GM12878 (cell line): Measurements from ENCODE around the gene INHBE. TPM values are rescaled to one million over a fixed set of nuclear protein-coding genes. Genes with fewer than 3 reads are reported as not detected.
A peak's percentile ranks its signal among the peaks of the same experiment; 100 is the strongest.

Experiments
- ATAC-seq: fragments of 200-7000 bp; cut with Tn5 transposase; 3 replicates; pipeline ENCODE4 v1.9.1; 2020; ENCODE audit warnings: mild to moderate bottlenecking, moderate library complexity
- BruUV-seq: library from RNA; stranded (reverse); fragments of 400-500 nt; replicated peaks from 2 replicates; lab custom pipeline; 2021; lab: Mats Ljungman, UMichigan
- CTCF ChIA-PET: fragments of 300-600 bp; sonication (Branson Sonifier 250); formaldehyde crosslinking; extraction: SDS; loops from one replicate; lab custom pipeline; 2021; ENCODE audit warnings: inconsistent platforms; lab: Yijun Ruan, JAX
- POLR2A ChIA-PET: fragments of 350-600 bp; formaldehyde crosslinking; extraction: SDS; loops from one replicate; lab custom pipeline; 2021; ENCODE audit warnings: inconsistent platforms; lab: Charles Lee
- RAD21 ChIA-PET: fragments of 300-600 bp; sonication (Branson Sonifier 250); formaldehyde crosslinking; loops from one replicate; lab custom pipeline; 2023; ENCODE audit warnings: antibody characterized with exemption; ENCODE audit not compliant: unreplicated experiment; lab: Charles Lee
- SMC1A ChIA-PET: fragments of 300-600 bp; sonication (Branson Sonifier 250); formaldehyde crosslinking; loops from one replicate; lab custom pipeline; 2023; ENCODE audit not compliant: unreplicated experiment, uncharacterized antibody; lab: Charles Lee
- DNase-seq: peaks from one replicate; pipeline ENCODE4 v3.0.0-alpha.2; 2011; ENCODE audit warnings: low read depth, low spot score
- FAIRE-seq: peaks from 3 replicates; lab custom pipeline; 2011; peaks lifted over from hg19 to GRCh38; lab: Jason Lieb, UNC
- H2AFZ ChIP-seq: 2 replicates; pipeline ENCODE4 v1.6.0; 2011; ENCODE audit warnings: low read depth, low read length, control low read depth; ENCODE audit not compliant: control insufficient read depth
- H3K27ac ChIP-seq: 2 replicates; pipeline ENCODE4 v1.5.1; 2011; ENCODE audit warnings: control low read depth; ENCODE audit not compliant: control insufficient read depth, insufficient read depth
- H3K27me3 ChIP-seq, 2 experiments: replicated peaks in 1 of 2; 2 replicates each; pipeline versions ENCODE4 v1.6.0 to v1.6.1; 2011; ENCODE audit warnings: low read length in 1 of 2; ENCODE audit not compliant: control insufficient read depth in 2 of 2, insufficient read depth in 2 of 2
- H3K36me3 ChIP-seq, 2 experiments: 2 replicates each; pipeline ENCODE4 v1.5.1; 2011; ENCODE audit warnings: low read length in 1 of 2; ENCODE audit not compliant: control insufficient read depth in 2 of 2, insufficient read depth in 2 of 2
- H3K4me1 ChIP-seq: 2 replicates; pipeline ENCODE4 v1.6.1; 2011; ENCODE audit warnings: mild to moderate bottlenecking, low read length, moderate library complexity, mixed read lengths; ENCODE audit not compliant: control insufficient read depth, insufficient read depth
- H3K4me2 ChIP-seq: 2 replicates; pipeline ENCODE4 v1.6.0; 2011; ENCODE audit warnings: control low read depth; ENCODE audit not compliant: control insufficient read depth, insufficient read depth
- H3K4me3 ChIP-seq: fragments of 200-600 bp; sonication (generic); 2 replicates; pipeline ENCODE4 v1.5.1; 2016
- H3K79me2 ChIP-seq: 2 replicates; pipeline ENCODE4 v1.6.0; 2011; ENCODE audit warnings: low read length; ENCODE audit not compliant: control insufficient read depth, insufficient read depth
- H3K9ac ChIP-seq: 2 replicates; pipeline ENCODE4 v1.8.0; 2011; ENCODE audit warnings: low read length, control low read depth, mixed read lengths; ENCODE audit not compliant: control insufficient read depth, insufficient read depth
- H3K9me3 ChIP-seq: replicated peaks from 3 replicates; pipeline ENCODE4 v1.5.1; 2011; ENCODE audit warnings: mild to moderate bottlenecking, low read length; ENCODE audit not compliant: control insufficient read depth, insufficient read depth
- H4K20me1 ChIP-seq: 2 replicates; pipeline ENCODE4 v1.6.0; 2011; ENCODE audit not compliant: control insufficient read depth, insufficient read depth
- CTCF ChIP-seq, 3 experiments: IDR thresholded peaks in 2 of 3; conservative IDR thresholded peaks in 1 of 3; 2 replicates each; pipeline ENCODE4 v1.5.1; 2011; ENCODE audit warnings: low read depth in 3 of 3, low read length in 3 of 3, mild to moderate bottlenecking in 3 of 3, control low read depth in 2 of 3, moderate library complexity in 2 of 3, inconsistent platforms in 1 of 3, mixed read lengths in 1 of 3; ENCODE audit not compliant: control insufficient read depth in 2 of 3, insufficient read depth in 1 of 3; ENCODE audit errors: extremely low read depth in 1 of 3
- ELK1 ChIP-seq: IDR thresholded peaks from 2 replicates; pipeline ENCODE4 v1.6.1; 2012; ENCODE audit warnings: low read depth, low read length, improper control_type of control experiment
- FOXM1 ChIP-seq: IDR thresholded peaks from 2 replicates; pipeline ENCODE4 v1.6.1; 2012; ENCODE audit warnings: low read depth, mild to moderate bottlenecking, inconsistent platforms, low read length, moderate library complexity
- HDGF ChIP-seq: fragments of 450-650 bp; IDR thresholded peaks from 2 replicates; pipeline ENCODE4 v1.6.1; 2016; ENCODE audit warnings: antibody characterized with exemption
- IKZF2 ChIP-seq, 2 experiments: fragments of 450-650 bp; IDR thresholded peaks; 2 replicates each; pipeline ENCODE4 v1.6.1; 2017; ENCODE audit warnings: mild to moderate bottlenecking in 2 of 2, moderate library complexity in 2 of 2
- LARP7 ChIP-seq: fragments of 450-650 bp; IDR thresholded peaks from 2 replicates; pipeline ENCODE4 v1.6.1; 2017; ENCODE audit warnings: mild to moderate bottlenecking
- SP1 ChIP-seq: IDR thresholded peaks from one replicate; pipeline ENCODE4 v1.6.1; 2011; ENCODE audit warnings: low read depth, low read length
- YBX1 ChIP-seq: fragments of 450-650 bp; IDR thresholded peaks from 2 replicates; pipeline ENCODE4 v1.6.1; 2016; ENCODE audit warnings: antibody characterized with exemption
- ZNF24 ChIP-seq: fragments of 450-650 bp; IDR thresholded peaks from 2 replicates; pipeline ENCODE4 v1.6.1; 2017; ENCODE audit warnings: antibody characterized with exemption, mild to moderate bottlenecking
- ZNF384 ChIP-seq: IDR thresholded peaks from 2 replicates; pipeline ENCODE4 v1.6.1; 2012; ENCODE audit warnings: low read depth, mild to moderate bottlenecking, low read length, improper control_type of control experiment, borderline replicate concordance
- WGBS: methylation state at CpG from one replicate; pipeline ENCODE4 v1.1.6; 2016; ENCODE audit warnings: low lambda C conversion rate; ENCODE audit not compliant: insufficient replicate concordance, insufficient coverage; ENCODE audit errors: missing lambda C conversion rate; 5-methylcytosine and 5-hydroxymethylcytosine counted together
- in situ Hi-C: fragments of 300-500 bp; cut with MboI; formaldehyde crosslinking; loops from 9 replicates; pipeline ENCODE4 v1.14.3; 2018; ENCODE audit warnings: mixed read lengths
- intact Hi-C: fragments of 100-400 bp; cut with micrococcal nuclease; formaldehyde crosslinking; loops from one replicate; pipeline ENCODE4 v1.14.2; 2022; ENCODE audit not compliant: unreplicated experiment
- polyA plus RNA-seq, 11 experiments: library from polyadenylated mRNA; depleted of rRNA in 4 of 11; unstranded in 6 of 11; stranded (reverse) in 5 of 11; fragments of >200 nt; fragmentation: Nextera tagmentation in 4 of 11; fragmentation: Illumina TruSeq in 1 of 11; extraction: Ambion mirVana in 4 of 11; extraction: Trizol in 1 of 11; gene quantifications; 1 replicate in 1 of 11; 2 replicates in 10 of 11; pipeline versions ENCODE4 v1.2.1 to v1.2.3, GENCODE V29; 2011 to 2016; ENCODE audit warnings: inconsistent platforms in 2 of 11, missing spikeins in 2 of 11, low read depth in 1 of 11
- total RNA-seq, 4 experiments: library from RNA; depleted of rRNA in 3 of 4; stranded (reverse); fragments of >200 nt in 3 of 4; fragmentation: Illumina TruSeq in 1 of 4; extraction: Trizol in 1 of 4; gene quantifications; 2 replicates each; pipeline versions ENCODE4 v1.2.1 to v1.2.3, GENCODE V29; 2013 to 2021
- TF ChIP-seq, protein P1 (sequence below): fragments of 450-650 bp; conservative IDR thresholded peaks from 2 replicates; pipeline ENCODE4 v1.6.1; 2017; ENCODE audit warnings: mild to moderate bottlenecking, moderate library complexity
- TF ChIP-seq, protein P2 (sequence below): fragments of 450-650 bp; IDR thresholded peaks from 2 replicates; pipeline ENCODE4 v1.6.1; 2014; ENCODE audit warnings: mild to moderate bottlenecking
- TF ChIP-seq, protein P3 (sequence below): fragments of 450-650 bp; IDR thresholded peaks from 2 replicates; pipeline ENCODE4 v1.6.1; 2018; ENCODE audit warnings: mild to moderate bottlenecking, low read depth, moderate library complexity; ENCODE audit not compliant: partially characterized antibody

The INHBE gene
- total and polyA plus RNA-seq, 10 of the 15 experiments (the other 5 are each of a cell fraction or from before 2014, with no cell fraction given), result 0.09 to 2.5 (median 0.37) TPM

DNA sequence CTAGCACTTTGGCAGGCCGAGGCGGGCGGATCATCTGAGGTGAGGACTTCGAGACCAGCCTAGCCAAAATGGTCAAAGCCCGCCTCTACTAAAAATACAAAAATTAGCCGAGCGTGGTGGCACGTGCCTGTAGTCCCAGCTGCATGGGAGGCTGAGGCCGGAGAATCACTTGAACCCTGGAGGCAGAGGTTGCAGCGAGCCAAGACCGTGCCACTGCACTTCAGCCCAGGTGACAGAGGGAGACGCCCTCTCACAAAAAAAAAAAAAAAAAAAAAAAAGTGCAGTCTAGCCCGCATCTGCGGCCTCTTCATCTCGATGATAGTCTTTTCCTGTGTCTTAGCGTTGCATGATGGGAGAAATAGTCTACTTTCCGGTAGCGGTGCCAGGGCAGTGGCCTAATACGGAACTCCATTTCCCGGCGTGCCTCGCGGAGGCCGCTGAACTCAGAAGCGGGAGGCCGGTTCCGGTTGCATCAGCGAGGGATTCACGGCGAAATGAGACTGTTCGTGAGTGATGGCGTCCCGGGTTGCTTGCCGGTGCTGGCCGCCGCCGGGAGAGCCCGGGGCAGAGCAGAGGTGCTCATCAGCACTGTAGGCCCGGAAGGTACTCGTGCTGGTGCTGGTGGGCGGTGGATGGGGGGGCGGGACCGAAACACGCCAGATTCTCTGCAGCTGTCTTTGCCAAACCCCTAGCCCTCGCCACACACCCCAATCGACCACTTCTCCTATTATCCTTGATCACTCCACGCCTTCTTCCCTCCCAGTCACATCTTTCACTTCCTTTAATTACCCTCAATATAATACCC, 32.7 kb downstream of the INHBE start, which contains the start of gene MARS1:
Gene MARS1, plus strand, starts transcription at position 472 of the 805 bp plus-strand sequence. Its CDS starts 23 bp downstream, at position 495.
- 7% methylated on average over 41 of the region's 47 CpGs for WGBS
- no peak for TF ChIP-seq SP1
- no peak for TF ChIP-seq IKZF2 (IDR thresholded peaks at IDR 0.05)
- peak; percentile 34 to 41 (median 37); a peak in 4 of 6 replicates for TF ChIP-seq CTCF (IDR thresholded peaks at IDR 0.05 in 2 of 3, conservative IDR thresholded peaks at IDR 0.05 in 1 of 3; ENCODE audit: control insufficient read depth in 2 of 3, extremely low read depth in 1 of 3, insufficient read depth in 1 of 3, low read depth in 3 of 3, low read length in 3 of 3)
- TF ChIP-seq FOXM1, result peak; percentile 22; the same call in 1 of the 2 replicates
- 0 out of 2 replicates have a peak, but pooled peaks have one; percentile 49 for TF ChIP-seq LARP7
- TF ChIP-seq ZNF24, result no peak
- TF ChIP-seq ELK1, result peak; percentile 81
- TF ChIP-seq YBX1, result no peak
- TF ChIP-seq, protein P1, sequence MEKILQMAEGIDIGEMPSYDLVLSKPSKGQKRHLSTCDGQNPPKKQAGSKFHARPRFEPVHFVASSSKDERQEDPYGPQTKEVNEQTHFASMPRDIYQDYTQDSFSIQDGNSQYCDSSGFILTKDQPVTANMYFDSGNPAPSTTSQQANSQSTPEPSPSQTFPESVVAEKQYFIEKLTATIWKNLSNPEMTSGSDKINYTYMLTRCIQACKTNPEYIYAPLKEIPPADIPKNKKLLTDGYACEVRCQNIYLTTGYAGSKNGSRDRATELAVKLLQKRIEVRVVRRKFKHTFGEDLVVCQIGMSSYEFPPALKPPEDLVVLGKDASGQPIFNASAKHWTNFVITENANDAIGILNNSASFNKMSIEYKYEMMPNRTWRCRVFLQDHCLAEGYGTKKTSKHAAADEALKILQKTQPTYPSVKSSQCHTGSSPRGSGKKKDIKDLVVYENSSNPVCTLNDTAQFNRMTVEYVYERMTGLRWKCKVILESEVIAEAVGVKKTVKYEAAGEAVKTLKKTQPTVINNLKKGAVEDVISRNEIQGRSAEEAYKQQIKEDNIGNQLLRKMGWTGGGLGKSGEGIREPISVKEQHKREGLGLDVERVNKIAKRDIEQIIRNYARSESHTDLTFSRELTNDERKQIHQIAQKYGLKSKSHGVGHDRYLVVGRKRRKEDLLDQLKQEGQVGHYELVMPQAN, result peak; percentile 85
- TF ChIP-seq, protein P2, sequence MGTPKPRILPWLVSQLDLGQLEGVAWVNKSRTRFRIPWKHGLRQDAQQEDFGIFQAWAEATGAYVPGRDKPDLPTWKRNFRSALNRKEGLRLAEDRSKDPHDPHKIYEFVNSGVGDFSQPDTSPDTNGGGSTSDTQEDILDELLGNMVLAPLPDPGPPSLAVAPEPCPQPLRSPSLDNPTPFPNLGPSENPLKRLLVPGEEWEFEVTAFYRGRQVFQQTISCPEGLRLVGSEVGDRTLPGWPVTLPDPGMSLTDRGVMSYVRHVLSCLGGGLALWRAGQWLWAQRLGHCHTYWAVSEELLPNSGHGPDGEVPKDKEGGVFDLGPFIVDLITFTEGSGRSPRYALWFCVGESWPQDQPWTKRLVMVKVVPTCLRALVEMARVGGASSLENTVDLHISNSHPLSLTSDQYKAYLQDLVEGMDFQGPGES, result no peak
- TF ChIP-seq ZNF384, result peak; percentile 98
- no peak for TF ChIP-seq HDGF
- TF ChIP-seq, protein P3, sequence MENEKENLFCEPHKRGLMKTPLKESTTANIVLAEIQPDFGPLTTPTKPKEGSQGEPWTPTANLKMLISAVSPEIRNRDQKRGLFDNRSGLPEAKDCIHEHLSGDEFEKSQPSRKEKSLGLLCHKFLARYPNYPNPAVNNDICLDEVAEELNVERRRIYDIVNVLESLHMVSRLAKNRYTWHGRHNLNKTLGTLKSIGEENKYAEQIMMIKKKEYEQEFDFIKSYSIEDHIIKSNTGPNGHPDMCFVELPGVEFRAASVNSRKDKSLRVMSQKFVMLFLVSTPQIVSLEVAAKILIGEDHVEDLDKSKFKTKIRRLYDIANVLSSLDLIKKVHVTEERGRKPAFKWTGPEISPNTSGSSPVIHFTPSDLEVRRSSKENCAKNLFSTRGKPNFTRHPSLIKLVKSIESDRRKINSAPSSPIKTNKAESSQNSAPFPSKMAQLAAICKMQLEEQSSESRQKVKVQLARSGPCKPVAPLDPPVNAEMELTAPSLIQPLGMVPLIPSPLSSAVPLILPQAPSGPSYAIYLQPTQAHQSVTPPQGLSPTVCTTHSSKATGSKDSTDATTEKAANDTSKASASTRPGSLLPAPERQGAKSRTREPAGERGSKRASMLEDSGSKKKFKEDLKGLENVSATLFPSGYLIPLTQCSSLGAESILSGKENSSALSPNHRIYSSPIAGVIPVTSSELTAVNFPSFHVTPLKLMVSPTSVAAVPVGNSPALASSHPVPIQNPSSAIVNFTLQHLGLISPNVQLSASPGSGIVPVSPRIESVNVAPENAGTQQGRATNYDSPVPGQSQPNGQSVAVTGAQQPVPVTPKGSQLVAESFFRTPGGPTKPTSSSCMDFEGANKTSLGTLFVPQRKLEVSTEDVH, result peak; percentile 78

More for the DNA sequence above, 32.7 kb downstream of the INHBE start, which contains the start of gene MARS1:
- H3K4me3 ChIP-seq, result peak within 1 kb of the TSS; percentile 97
- no peaks in the 10 kb centered on the region for H3K9me3 ChIP-seq
- peak within 1 kb of the TSS; percentile 58 for H3K4me2 ChIP-seq
- RAD21 ChIA-PET, result interaction anchor here (0.6 to 1.2 kb wide), 2 partner anchors 11 to 36 kb away, joined by 3 read pairs; no protein-coding TSS in a partner anchor
- in situ Hi-C loops (no loop called here), intact Hi-C loops (no loop called here)
- CTCF ChIA-PET, result interaction anchor here (0.5 to 2.7 kb wide), 4 partner anchors 11 to 108 kb away, joined by 3 to 13 read pairs (median 6); no protein-coding TSS in a partner anchor
- peak within 1 kb of the TSS; percentile 74 for H3K9ac ChIP-seq
- BruUV-seq, result no TSS peak
- peaks cover 17% of the 10 kb centered on the region for H3K79me2 ChIP-seq
- POLR2A ChIA-PET, result interaction anchor here (1.2 to 1.6 kb wide), 3 partner anchors 25 to 36 kb away, joined by 3 to 6 read pairs (median 5); partner anchors contain the start of gene DDIT3
- H3K27ac ChIP-seq, result peak within 1 kb of the TSS; percentile 76
- no peaks in the 10 kb centered on the region for H3K27me3 ChIP-seq
- SMC1A ChIA-PET, result interaction anchor here (2.0 kb wide), 1 partner anchor 29 kb away, joined by 8 read pairs; the partner anchor contains the start of gene GLI1
- DNase-seq (peak; percentile 95), FAIRE-seq (peak; percentile 96), ATAC-seq (peak; percentile 99)
- peaks cover 6% of the 10 kb centered on the region for H3K4me1 ChIP-seq
- H3K36me3 ChIP-seq, result peaks cover 6 to 16% of the 10 kb centered on the region in 2 experiments
- peak within 1 kb of the TSS; percentile 49 for H2AFZ ChIP-seq
- H4K20me1 ChIP-seq, result no peaks in the 10 kb centered on the region
